ACC112 (cell line): ENCODE results near the gene MAML3.
A peak's percentile ranks its signal among the peaks of the same experiment; 100 is the strongest.

Experiments
- H2AFZ ChIP-seq: fragments of 200-600 bp; sonication (generic); one replicate; pipeline ENCODE4 v1.6.0; 2017; ENCODE audit warnings: antibody characterized with exemption, low read length; ENCODE audit not compliant: unreplicated experiment
- H3K27ac ChIP-seq: fragments of 200-600 bp; sonication (generic); 2 replicates; pipeline ENCODE4 v1.5.1; 2014; ENCODE audit warnings: low read depth, mild to moderate bottlenecking, antibody characterized with exemption, low read length, moderate library complexity
- H3K27me3 ChIP-seq: fragments of 200-600 bp; sonication (generic); 2 replicates; pipeline ENCODE4 v1.6.1; 2014; ENCODE audit warnings: mild to moderate bottlenecking, antibody characterized with exemption, low read length, moderate library complexity, mixed read lengths; ENCODE audit not compliant: insufficient read depth
- H3K36me3 ChIP-seq: fragments of 200-600 bp; sonication (generic); 2 replicates; pipeline ENCODE4 v1.6.1; 2016; ENCODE audit warnings: mild to moderate bottlenecking, antibody characterized with exemption, low read length, moderate library complexity, mixed read lengths; ENCODE audit not compliant: insufficient read depth
- H3K4me1 ChIP-seq: fragments of 200-600 bp; sonication (generic); one replicate; pipeline ENCODE4 v1.6.1; 2016; ENCODE audit warnings: low read length, mixed read lengths; ENCODE audit not compliant: insufficient read depth, unreplicated experiment, control insufficient read depth
- H3K4me3 ChIP-seq: fragments of 200-600 bp; sonication (generic); 2 replicates; pipeline ENCODE4 v1.5.1; 2014; ENCODE audit warnings: mild to moderate bottlenecking, low read depth, low read length
- H3K79me2 ChIP-seq: fragments of 200-600 bp; sonication (generic); one replicate; pipeline ENCODE4 v1.6.0; 2016; ENCODE audit warnings: low read length; ENCODE audit not compliant: control insufficient read depth, unreplicated experiment, insufficient read depth

Gene MAML3

GRCh38 chr4:140112576-140112975 is 41.4 kb downstream of the MAML3 start:
- Histone ChIP-seq H3K4me3 (no peak overlapping the region), H3K36me3 (no peaks in the 10 kb centered on the region), H3K27ac (no peak overlapping the region), H2AFZ (no peak overlapping the region), H3K27me3 (no peaks in the 10 kb centered on the region), H3K79me2 (no peaks in the 10 kb centered on the region), H3K4me1 (peaks cover 24% of the 10 kb centered on the region)

GRCh38 chr4:140111256-140111655 is 42.7 kb downstream of the MAML3 start:
- no peak overlapping the region for H3K4me3 ChIP-seq
- H3K4me1 ChIP-seq, result peaks cover 14% of the 10 kb centered on the region
- H3K27me3 ChIP-seq, result no peaks in the 10 kb centered on the region
- no peak overlapping the region for H3K27ac ChIP-seq
- no peaks in the 10 kb centered on the region for H3K36me3 ChIP-seq
- no peak overlapping the region for H2AFZ ChIP-seq
- H3K79me2 ChIP-seq, result no peaks in the 10 kb centered on the region

DNA sequence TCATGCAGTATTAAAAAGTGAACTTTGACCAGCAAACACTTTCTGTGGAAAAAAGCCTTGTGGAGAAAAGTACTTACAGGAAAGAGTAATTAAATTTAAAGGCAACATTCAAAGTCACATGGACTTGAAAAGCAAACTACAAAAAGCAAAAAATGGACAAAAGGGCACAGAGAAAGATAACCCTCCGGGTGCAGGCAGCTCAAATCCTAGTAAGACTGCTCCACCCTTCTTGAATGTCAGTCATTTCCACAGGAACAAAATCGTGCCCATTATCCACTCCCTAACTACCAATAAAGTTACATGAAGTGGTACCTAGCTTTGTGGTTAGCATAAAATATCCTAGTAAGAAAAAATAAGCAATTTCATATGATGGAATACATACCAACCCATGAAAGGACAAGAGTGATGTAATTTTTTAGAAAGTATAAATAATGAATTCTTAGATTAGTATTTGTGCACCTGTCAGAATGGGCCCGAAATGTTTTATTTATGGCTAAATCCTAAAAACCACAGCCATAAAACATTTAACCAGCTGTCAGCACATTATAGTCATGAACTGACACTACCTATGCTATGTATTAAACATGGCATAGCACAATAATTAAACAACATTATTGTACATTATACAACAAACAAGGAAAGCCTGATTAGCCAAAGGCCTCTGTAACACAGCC is 43.3 kb downstream of the MAML3 start:
- Histone ChIP-seq H3K4me3 (no peak overlapping the region), H3K36me3 (no peaks in the 10 kb centered on the region), H3K27ac (no peak overlapping the region), H2AFZ (no peak overlapping the region), H3K27me3 (no peaks in the 10 kb centered on the region), H3K79me2 (no peaks in the 10 kb centered on the region), H3K4me1 (peaks cover 11% of the 10 kb centered on the region)

DNA sequence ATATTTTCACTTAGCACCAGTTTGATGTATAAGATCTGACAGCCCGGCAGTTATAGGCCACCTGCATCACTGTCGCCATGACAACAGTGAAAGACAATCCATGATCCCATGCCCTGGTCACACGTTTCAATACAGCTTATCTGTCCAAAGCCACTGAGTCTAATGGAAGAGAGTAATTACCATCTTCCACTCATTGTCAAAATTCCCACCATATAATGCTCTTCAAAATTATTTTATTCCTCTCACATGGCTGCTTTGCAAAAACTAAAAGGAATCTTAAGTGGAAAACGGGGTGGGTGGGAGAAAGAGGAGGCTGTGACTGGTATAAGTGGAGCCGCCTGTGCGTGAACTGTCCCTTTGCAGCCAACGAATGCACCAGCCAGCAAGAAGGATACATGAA is 44.2 kb downstream of the MAML3 start:
- no peaks in the 10 kb centered on the region for H3K36me3 ChIP-seq
- H3K4me3 ChIP-seq, result no peak overlapping the region
- H3K4me1 ChIP-seq, result peaks cover 11% of the 10 kb centered on the region
- no peak overlapping the region for H2AFZ ChIP-seq
- H3K79me2 ChIP-seq, result no peaks in the 10 kb centered on the region
- no peak overlapping the region for H3K27ac ChIP-seq
- H3K27me3 ChIP-seq, result no peaks in the 10 kb centered on the region

DNA sequence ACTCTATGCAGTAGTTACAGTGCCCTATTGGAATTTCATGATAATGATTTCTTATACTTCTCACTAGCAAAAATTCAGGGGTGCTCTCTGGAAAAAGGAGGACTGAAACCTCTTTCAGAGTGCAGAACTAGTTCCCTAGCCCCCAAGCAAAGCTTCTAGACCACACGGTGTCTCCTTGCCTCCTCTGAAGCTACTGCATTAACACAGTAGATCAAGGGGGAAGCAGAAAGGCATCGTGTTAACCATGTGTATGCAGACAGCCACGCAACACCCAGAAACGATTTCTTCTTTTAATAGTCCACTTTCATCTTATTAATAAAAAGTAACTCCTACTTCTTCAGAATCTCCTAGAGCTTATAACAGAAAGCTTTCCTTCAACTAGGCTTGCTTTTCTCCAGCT is 44.7 kb downstream of the MAML3 start:
- H2AFZ ChIP-seq, result no peak overlapping the region
- no peaks in the 10 kb centered on the region for H3K27me3 ChIP-seq
- H3K4me1 ChIP-seq, result peaks cover 11% of the 10 kb centered on the region
- H3K79me2 ChIP-seq, result no peaks in the 10 kb centered on the region
- no peaks in the 10 kb centered on the region for H3K36me3 ChIP-seq
- H3K27ac ChIP-seq, result no peak overlapping the region
- H3K4me3 ChIP-seq, result no peak overlapping the region

- Histone ChIP-seq H3K27ac (no peak overlapping the region), H3K79me2 (no peaks in the 10 kb centered on the region), H3K4me1 (peaks cover 14% of the 10 kb centered on the region), H3K27me3 (no peaks in the 10 kb centered on the region), H3K36me3 (no peaks in the 10 kb centered on the region), H3K4me3 (no peak overlapping the region), H2AFZ (no peak overlapping the region)
These were observed 45.2 kb downstream of the MAML3 start for GRCh38 chr4:140108713-140109230.

DNA sequence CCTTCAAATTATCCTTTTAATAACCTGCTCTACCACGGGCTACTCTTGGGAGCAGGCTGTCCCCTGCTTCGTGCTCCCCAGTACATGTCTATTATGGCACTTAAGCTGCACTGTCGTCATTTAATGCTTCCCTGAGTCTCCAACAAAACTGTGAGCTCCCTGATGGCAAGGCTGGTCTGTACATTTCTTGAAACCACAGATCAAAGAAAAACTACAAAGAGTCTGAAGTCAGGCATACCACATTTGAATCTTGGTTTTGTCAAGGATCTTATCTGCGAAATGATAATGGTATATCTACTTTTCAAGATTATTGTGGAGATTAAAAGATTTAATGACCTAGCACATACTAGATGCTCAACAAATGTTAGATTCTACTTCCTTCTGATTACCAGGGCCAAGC is 45.7 kb downstream of the MAML3 start:
- no peak overlapping the region for H3K27ac ChIP-seq

GRCh38 chr4:140106289-140106844 is 47.6 kb downstream of the MAML3 start:
- Histone ChIP-seq H3K4me3 (no peak overlapping the region), H3K27ac (no peak overlapping the region), H3K27me3 (no peaks in the 10 kb centered on the region), H2AFZ (no peak overlapping the region), H3K79me2 (no peaks in the 10 kb centered on the region), H3K36me3 (no peaks in the 10 kb centered on the region), H3K4me1 (peaks cover 19% of the 10 kb centered on the region)

More for the DNA sequence above, 45.7 kb downstream of the MAML3 start:
- H3K27me3 ChIP-seq, result no peaks in the 10 kb centered on the region
- H3K79me2 ChIP-seq, result no peaks in the 10 kb centered on the region
- H3K36me3 ChIP-seq, result no peaks in the 10 kb centered on the region
- no peak overlapping the region for H3K4me3 ChIP-seq
- no peak overlapping the region for H2AFZ ChIP-seq
- peaks cover 19% of the 10 kb centered on the region for H3K4me1 ChIP-seq

DNA sequence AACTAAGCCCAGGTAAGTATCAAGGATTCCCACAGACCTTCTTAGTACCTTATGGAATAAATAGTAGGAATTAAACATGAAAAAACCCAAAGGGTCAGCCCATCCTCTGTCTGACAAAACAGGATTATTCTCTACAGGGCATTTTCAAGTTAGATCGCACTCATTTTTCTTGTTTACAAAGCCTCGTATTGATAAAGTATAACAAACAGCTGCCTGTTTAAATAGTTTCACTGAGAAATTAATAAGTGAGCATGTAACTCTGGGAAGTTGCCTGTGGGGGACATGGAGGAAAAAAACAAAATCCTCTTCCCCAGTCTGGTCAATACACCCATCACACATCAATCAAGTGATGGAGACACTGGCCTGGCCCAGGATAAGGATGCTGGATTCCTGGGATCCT is 48.5 kb downstream of the MAML3 start:
- no peak overlapping the region for H2AFZ ChIP-seq
- H3K4me1 ChIP-seq, result peaks cover 21% of the 10 kb centered on the region
- H3K4me3 ChIP-seq, result no peak overlapping the region
- no peaks in the 10 kb centered on the region for H3K36me3 ChIP-seq
- no peaks in the 10 kb centered on the region for H3K79me2 ChIP-seq
- no peak overlapping the region for H3K27ac ChIP-seq
- H3K27me3 ChIP-seq, result no peaks in the 10 kb centered on the region

- Histone ChIP-seq H3K27ac (peak overlapping the region; percentile 78), H3K4me3 (peak overlapping the region; percentile 34; the same call in 1 of the 2 replicates), H2AFZ (peak overlapping the region; percentile 89), H3K79me2 (no peaks in the 10 kb centered on the region), H3K27me3 (no peaks in the 10 kb centered on the region), H3K4me1 (peaks cover 39% of the 10 kb centered on the region), H3K36me3 (no peaks in the 10 kb centered on the region)
These were observed 50.3 kb downstream of the MAML3 start for GRCh38 chr4:140103676-140104075.

- Histone ChIP-seq H3K4me3 (no peak overlapping the region), H3K36me3 (no peaks in the 10 kb centered on the region), H3K4me1 (peaks cover 50% of the 10 kb centered on the region), H2AFZ (no peak overlapping the region), H3K27ac (peak overlapping the region; percentile 78; the same call in 1 of the 2 replicates), H3K27me3 (no peaks in the 10 kb centered on the region), H3K79me2 (no peaks in the 10 kb centered on the region)
These were observed 51.6 kb downstream of the MAML3 start for GRCh38 chr4:140102421-140102820.
